ENCODE measurements around the gene GALNT17.
"Not testable (repeated sequence)": the region's sequence is repeated elsewhere in the genome, so short reads cannot be mapped to it uniquely, and the experiment has no call there.

Gene GALNT17

DNA sequence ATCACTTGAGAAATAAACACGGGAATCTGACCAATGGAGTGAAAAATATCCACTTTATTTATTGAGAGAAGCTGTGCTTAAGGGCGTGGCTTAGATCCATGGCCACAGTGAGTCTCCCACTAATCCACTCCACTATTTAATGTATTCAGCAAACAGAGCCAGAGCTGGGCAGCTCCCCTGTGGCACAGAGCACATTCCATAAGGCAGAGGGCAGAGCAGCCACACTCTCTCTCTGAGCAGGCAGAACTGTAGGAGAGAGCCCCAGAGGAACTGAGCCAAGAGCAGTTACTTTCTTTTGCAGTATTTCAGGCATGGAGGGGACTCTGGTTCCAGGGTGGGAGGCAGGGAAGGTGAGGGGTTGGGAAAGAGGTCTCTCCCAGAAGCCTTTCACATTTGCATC lies 106.0 kb downstream of the GALNT17 start:
- DNase-seq, result no peak

DNA sequence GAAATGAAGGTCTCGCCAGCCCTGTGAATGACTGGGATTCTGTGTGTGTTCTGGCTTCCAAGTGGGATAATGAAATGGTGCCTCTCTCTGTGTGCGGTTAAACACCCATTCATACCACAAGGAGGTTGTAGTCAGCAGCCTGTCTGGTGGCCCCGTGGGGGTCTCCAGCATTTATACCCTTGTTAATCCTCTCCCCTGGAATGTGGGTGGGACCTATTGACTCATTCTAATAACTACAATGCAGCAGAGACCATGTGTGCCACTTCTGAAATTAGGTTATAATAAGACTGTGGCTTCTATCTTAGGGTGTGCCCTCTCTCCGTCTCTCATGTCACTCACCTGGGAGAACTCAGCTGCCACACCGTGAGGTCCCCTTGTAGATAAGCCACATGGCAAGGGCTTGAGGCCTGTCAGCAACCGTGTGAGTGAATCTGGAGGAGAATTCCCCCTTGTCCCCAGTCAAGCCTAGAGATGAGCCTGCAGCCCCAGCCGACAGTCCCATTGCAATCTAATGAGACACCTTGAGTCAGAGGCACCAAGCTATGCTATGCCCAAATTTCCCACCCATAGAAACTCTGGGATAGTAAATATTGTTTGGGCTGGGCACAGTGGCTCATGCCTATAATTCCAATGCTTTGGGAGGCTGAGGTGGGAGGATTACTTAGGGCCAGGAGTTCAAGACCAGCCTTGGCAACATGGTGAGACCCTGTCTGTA lies 106.8 kb downstream of the GALNT17 start:
- DNase-seq, result no peak

GRCh38 chr7:71239586-71240268 lies 107.8 kb downstream of the GALNT17 start:
- DNase-seq, result no peak

GRCh38 chr7:71243736-71244410 lies 111.9 kb downstream of the GALNT17 start:
- DNase-seq, result no peak

DNA sequence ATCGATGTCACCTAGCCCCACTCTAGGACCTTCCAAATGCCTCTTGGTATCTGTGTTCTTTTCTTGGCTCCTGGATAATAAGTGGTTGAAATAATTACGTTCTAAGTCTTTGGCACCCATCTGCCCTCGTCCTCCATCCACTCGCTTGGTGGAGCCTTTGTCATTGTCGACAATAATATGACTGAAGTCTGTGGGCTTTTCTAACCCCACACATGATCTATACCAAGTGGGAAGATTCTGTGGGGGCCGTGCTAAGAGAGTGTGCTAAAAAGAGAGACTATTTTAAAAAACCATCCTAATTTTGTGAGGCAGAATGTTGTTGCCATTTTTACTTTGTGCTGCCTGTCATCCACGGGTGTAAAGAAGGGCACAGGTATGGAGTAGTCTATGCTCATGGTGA lies 113.1 kb downstream of the GALNT17 start:
- no peak for DNase-seq

DNA sequence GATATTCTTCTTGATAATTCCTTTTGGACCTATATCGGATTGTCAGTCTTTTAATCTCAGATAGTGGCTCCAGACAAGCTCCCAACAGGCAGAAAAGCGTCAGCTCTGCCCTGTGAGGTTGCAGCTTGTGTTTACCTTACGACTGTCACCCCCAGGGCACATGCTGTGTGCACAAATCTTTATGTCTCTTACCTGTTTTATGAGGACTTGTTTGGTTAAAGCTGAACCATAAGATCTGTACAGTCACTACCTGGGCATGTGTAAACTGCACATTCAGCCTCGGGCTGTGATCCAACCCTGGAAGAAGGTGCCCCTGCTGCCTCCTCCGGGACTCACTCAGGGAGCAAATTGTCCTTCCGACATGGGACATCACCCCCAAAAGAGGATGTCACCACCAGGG lies 119.8 kb downstream of the GALNT17 start:
- no peak for DNase-seq

GRCh38 chr7:71254751-71255150 lies 122.8 kb downstream of the GALNT17 start:
- DNase-seq, result no peak

- no peak for DNase-seq
These were observed 123.7 kb downstream of the GALNT17 start for GRCh38 chr7:71255537-71256178.

DNA sequence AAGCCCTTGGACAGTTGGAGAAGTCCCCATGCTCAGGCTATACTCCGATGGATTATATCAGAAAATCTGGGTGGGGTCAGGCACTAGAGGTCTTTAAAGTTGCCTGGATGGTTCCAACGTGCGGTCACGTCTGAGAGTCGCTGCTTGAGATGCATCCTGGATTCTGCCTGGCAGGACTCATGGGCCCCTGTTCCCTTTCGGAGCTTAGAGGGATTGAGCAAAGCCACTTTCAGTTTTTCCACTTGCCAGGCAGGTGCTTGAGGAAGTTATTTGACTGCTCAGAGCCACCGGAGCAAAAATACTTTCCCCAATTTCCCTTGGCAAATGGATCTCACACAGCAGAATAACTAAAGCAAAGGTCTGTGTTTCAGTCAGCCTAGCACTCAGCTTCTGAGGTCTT lies 129.1 kb downstream of the GALNT17 start:
- no peak for DNase-seq

GRCh38 chr7:71262834-71263233 lies 130.9 kb downstream of the GALNT17 start:
- DNase-seq, result not testable (repeated sequence)

- no peak for DNase-seq
These were observed 132.1 kb downstream of the GALNT17 start for GRCh38 chr7:71264005-71264404.

DNA sequence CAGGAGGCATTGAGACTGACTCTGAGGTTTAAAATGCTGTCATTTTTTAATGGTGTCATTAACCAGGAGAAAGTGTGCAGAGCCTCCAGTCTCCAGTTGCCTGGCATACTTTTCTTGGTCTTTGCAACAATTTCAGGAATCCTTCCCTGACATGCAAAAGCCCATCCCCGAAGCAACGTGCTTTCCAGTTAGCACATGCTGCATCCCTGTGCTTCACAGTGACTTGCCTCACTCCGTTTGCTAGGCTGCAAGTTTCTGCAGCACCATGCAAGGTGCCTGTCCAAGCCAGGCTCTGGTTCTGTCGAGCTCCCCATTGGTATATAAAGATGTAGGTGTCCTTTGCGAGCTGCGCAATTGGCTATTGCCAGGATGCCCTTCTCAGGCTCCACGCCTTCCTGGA lies 135.0 kb downstream of the GALNT17 start:
- no peak for DNase-seq

DNA sequence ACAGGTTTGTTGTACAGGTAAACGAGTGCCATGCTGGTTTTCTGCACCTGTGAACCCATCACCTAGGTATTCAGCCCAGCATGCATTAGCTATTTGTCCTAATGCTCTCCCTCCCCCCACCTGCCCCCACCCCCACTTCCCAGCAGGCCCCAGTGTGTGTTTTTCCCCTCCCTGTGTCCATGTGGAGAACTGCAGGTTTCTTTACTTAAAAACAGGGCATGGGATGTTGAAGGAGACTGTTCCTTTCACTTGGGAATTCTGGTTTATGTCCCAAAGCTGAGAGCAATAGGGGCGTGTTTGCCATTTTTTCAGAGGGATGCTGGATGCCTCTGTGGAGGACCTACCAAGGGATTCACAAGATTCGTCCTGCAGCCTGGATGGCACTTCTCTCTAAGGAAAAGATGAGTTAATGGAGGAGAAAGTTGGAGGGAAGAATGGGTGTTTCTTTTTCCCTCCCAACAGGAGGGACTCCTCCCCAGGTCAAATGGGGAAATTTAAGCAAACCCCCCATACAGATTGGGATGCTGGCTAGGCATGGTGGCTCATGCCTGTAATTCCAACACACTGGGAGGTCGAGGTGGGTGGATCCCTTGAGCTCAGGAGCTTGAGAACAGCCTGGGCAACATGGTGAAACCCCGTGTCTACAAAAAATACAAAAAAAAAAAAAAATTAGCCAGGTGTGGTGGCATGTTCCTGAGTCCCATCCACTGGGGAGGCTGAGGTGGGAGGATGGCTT lies 136.0 kb downstream of the GALNT17 start:
- DNase-seq, result no peak

DNA sequence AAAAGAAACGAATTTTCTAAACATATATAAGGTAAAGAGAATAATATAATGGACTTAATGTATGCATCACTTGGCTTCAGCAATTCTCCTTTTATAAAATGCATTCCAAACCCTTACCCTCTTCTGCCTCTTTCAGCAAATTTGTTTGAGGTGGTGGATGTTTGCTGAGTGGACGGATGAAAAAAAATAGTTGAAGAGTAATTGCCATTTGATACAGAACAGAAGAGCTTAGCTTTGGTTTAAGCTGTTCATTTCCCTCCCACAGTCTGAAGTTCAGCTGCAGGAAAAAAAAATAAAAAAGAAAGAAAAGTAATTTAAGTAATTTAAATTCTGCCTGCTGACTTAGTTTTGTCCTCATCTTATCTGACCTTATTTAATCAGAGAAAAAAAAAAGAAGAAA lies 138.6 kb downstream of the GALNT17 start:
- DNase-seq, result no peak

GRCh38 chr7:71271203-71271602 lies 139.3 kb downstream of the GALNT17 start:
- DNase-seq, result no peak

GRCh38 chr7:71272509-71273490 lies 140.9 kb downstream of the GALNT17 start:
- no peak for DNase-seq

DNA sequence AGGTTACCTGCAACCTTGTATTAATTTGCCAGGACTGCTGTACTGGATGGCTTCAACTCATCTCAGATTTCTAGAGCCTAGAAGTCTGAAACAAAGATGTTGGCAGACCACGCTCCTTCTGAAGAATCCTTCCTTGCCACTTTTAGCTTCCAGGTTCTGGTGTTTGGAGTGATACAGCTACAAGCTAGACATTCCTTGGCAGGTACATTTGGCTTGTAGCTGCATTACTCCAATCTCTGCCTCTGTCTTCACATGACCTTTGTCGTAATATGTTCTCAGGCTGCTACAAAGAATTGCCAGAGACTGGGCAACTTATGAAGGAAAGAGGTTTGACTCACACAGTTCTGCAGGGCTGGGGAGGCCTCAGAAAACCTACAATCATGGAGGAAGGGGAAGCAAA lies 146.3 kb downstream of the GALNT17 start:
- DNase-seq, result no peak

- DNase-seq, result no peak
These were observed 149.3 kb downstream of the GALNT17 start for GRCh38 chr7:71281261-71281660.

DNA sequence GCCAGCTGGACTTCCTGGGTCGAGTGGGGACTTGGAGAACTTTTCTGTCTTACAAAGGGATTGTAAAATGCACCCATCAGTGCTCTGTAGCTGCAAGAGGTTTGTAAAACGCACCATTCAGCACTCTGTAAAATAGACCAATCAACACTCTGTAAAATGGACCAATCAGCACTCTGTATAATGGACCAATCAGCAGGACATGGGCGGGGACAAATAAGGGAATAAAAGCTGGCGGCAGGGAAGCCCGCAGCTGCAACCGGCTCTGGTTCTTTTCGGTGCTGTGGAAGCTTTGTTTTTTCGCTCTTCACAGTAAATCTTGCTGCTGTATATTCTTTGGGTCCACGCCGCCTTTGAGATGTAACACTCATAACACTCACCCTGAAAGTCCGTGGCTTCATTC lies 151.9 kb downstream of the GALNT17 start:
- DNase-seq, result no peak

GRCh38 chr7:71285571-71286145 lies 153.7 kb downstream of the GALNT17 start:
- DNase-seq, result no peak

- no peak for DNase-seq
These were observed 154.4 kb downstream of the GALNT17 start for GRCh38 chr7:71286336-71286735.
